Measurements from ENCODE around the gene PDE4D. TPM values are rescaled to one million over a fixed set of nuclear protein-coding genes. Genes with fewer than 3 reads are reported as not detected.

Gene PDE4D
- total and polyA plus RNA-seq, 2 donors (not counting 3 experiments of a cell fraction or from before 2014, with no cell fraction given), result 34.5 to 51.2 TPM

DNA sequence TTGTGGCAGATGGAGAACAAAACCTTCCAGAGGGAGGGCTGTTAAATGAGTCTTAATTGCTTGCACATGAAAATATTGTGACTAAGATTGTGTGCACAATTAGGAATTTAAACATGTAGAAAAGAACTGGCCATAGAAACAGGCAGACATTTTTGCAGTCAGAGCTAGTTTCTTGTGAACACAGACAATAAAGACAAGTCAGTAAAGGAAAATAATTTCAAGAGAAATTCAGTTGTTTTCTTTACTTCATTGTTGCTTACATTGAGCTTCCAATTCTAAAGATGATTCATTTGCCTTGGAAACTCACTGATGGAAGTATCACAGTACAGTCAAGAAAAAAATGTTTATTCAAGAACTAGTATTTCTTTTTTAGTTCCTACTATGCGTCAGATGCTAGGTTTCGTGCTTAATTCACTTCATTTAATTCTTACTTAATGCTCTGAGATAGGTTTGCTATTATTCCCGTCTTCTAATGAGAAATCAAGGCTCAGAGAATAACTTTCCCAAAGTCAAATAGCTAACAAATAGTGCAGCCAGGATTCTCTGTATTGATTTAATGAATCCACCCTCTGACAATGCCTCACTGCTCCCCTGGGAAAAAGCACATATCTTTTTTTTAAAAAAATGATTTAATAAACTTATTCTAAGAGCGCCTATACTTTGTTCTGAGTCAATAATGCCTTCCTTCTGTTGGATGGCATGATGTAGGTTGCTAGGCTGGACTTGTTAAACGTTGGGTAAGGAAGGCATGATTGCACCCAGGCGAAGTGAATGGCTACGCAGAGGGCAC is 729.3 kb downstream of the PDE4D start:
- Histone ChIP-seq H3K4me1 (ENCODE audit: control insufficient read depth, extremely low read depth, insufficient read depth, low read length) (no peaks in the 10 kb centered on the region), H3K9me3 (replicated peaks; ENCODE audit: control insufficient read depth, insufficient read depth, low read length) (no peaks in the 10 kb centered on the region), H3K27me3 (ENCODE audit: control insufficient read depth in 2 of 2, insufficient read depth in 2 of 2, low read length in 2 of 2) (no peaks in the 10 kb centered on the region), H3K4me3 (replicated peaks in 1 of 3; ENCODE audit: insufficient read depth in 1 of 3, low read depth in 1 of 3, low read length in 3 of 3) (no peak overlapping the region), H3K9me1 (replicated peaks; ENCODE audit: control insufficient read depth, extremely low read depth, insufficient read depth, low read length) (no peaks in the 10 kb centered on the region), H3K79me2 (ENCODE audit: control insufficient read depth, insufficient read depth, low read length) (no peaks in the 10 kb centered on the region), H3K27ac (ENCODE audit: insufficient read depth, low read depth, low read length) (no peak overlapping the region), H3K36me3 (ENCODE audit: control insufficient read depth in 2 of 2, extremely low read depth in 1 of 2, insufficient read depth in 2 of 2, low read length in 2 of 2) (peaks cover 0 to 2% of the 10 kb centered on the region in 2 experiments), H2AFZ (ENCODE audit: low read depth, low read length) (no peak overlapping the region), H3K9ac (replicated peaks; ENCODE audit: extremely low read depth, insufficient read depth, low read length) (no peak overlapping the region), H3K4me2 (ENCODE audit: insufficient read depth, low read length) (no peak overlapping the region), H4K20me1 (replicated peaks; ENCODE audit: control insufficient read depth, extremely low read depth, insufficient read depth, low read length) (no peaks in the 10 kb centered on the region)
- dilution Hi-C loops (cut with MboI; ENCODE audit: extremely low pct_ligation_motif_present, low sequenced_read_pairs) (no loop called here), intact Hi-C loops (cut with micrococcal nuclease) (no loop called here)
- ChIA-PET CTCF (interaction anchor here (0.8 to 1.9 kb wide), 5 partner anchors 9 to 273 kb away, joined by 3 to 16 read pairs (median 4); no protein-coding TSS in a partner anchor), POLR2A (no interaction called here)
- TF ChIP-seq FOS (IDR thresholded peaks at IDR 0.05; ENCODE audit: borderline replicate concordance, insufficient read depth, low read length) (no peak), JUN (IDR thresholded peaks at IDR 0.05; ENCODE audit: borderline replicate concordance, insufficient read depth, insufficient read length, low read depth) (no peak), MYC (IDR thresholded peaks at IDR 0.05; ENCODE audit: low read depth, low read length) (no peak), GATA2 (IDR thresholded peaks at IDR 0.05; ENCODE audit: insufficient read depth, insufficient read length, low read depth, low read length) (no peak), POLR2A (IDR thresholded peaks at IDR 0.05; ENCODE audit: low read depth, low read length) (no peak), EZH2 (IDR thresholded peaks at IDR 0.05; ENCODE audit: borderline replicate concordance, low read depth, low read length, severe bottlenecking) (no peak), POLR2AphosphoS5 (IDR thresholded peaks at IDR 0.05; ENCODE audit: insufficient read depth, low read depth, low read length) (no peak), MAX (IDR thresholded peaks at IDR 0.05; ENCODE audit: insufficient read depth, insufficient read length) (no peak), CTCF (IDR thresholded peaks at IDR 0.05; ENCODE audit: extremely low read depth in 1 of 2, insufficient read depth in 1 of 2, low read depth in 1 of 2, low read length in 2 of 2) (no peak)
- DNase-seq (ENCODE audit: low read depth, low spot score) (peak; percentile 9), FAIRE-seq (no peak)
- BruUV-seq (replicated peaks), result no TSS peak

Measured in endothelial cell of umbilical vein (primary cell).